Measurements from ENCODE around the gene SNX13.
"Not testable (repeated sequence)": the region's sequence is repeated elsewhere in the genome, so short reads cannot be mapped to it uniquely, and the experiment has no call there.

The SNX13 gene

GRCh38 chr7:17844022-17844421 lies 96.3 kb downstream of the SNX13 start:
- no peak for DNase-seq

GRCh38 chr7:17843041-17843440 lies 97.3 kb downstream of the SNX13 start:
- no peak for DNase-seq

- DNase-seq, result no peak
Measured at GRCh38 chr7:17832820-17833355, 107.4 kb downstream of the SNX13 start.

- no peak for DNase-seq
Measured at GRCh38 chr7:17832242-17832641, 108.1 kb downstream of the SNX13 start.

GRCh38 chr7:17830206-17830605 lies 110.1 kb downstream of the SNX13 start:
- DNase-seq, result no peak

GRCh38 chr7:17829001-17829400 lies 111.3 kb downstream of the SNX13 start:
- no peak for DNase-seq

- DNase-seq, result no peak
Measured at GRCh38 chr7:17822547-17823173, 117.6 kb downstream of the SNX13 start.

GRCh38 chr7:17816903-17817302 lies 123.4 kb downstream of the SNX13 start:
- DNase-seq, result no peak

GRCh38 chr7:17815318-17815717 lies 125.0 kb downstream of the SNX13 start:
- no peak for DNase-seq

GRCh38 chr7:17814058-17814457 lies 126.2 kb downstream of the SNX13 start:
- DNase-seq, result no peak

GRCh38 chr7:17809215-17809614 lies 131.1 kb downstream of the SNX13 start:
- DNase-seq, result not testable (repeated sequence)

- DNase-seq, result no peak
Measured at GRCh38 chr7:17807242-17807641, 133.1 kb downstream of the SNX13 start.

GRCh38 chr7:17806631-17807030 lies 133.7 kb downstream of the SNX13 start:
- DNase-seq, result no peak

- DNase-seq, result no peak
Measured at GRCh38 chr7:17802056-17802455, 138.2 kb downstream of the SNX13 start.

- DNase-seq, result no peak
Measured at GRCh38 chr7:17792075-17792936, 148.0 kb downstream of the SNX13 start.

GRCh38 chr7:17787257-17787656 lies 153.0 kb downstream of the SNX13 start:
- DNase-seq, result no peak

- DNase-seq, result no peak
Measured at GRCh38 chr7:17786314-17786852, 153.9 kb downstream of the SNX13 start.

GRCh38 chr7:17782216-17782549 lies 158.1 kb downstream of the SNX13 start:
- DNase-seq, result no peak

- DNase-seq, result no peak
Measured at GRCh38 chr7:17781491-17782215, 158.6 kb downstream of the SNX13 start.

- DNase-seq, result no peak
Measured at GRCh38 chr7:17779381-17779780, 160.9 kb downstream of the SNX13 start.

GRCh38 chr7:17774716-17775288 lies 165.5 kb downstream of the SNX13 start:
- no peak for DNase-seq

- DNase-seq, result no peak
Measured at GRCh38 chr7:17774248-17774647, 166.0 kb downstream of the SNX13 start.

- no peak for DNase-seq
Measured at GRCh38 chr7:17773289-17773626, 167.0 kb downstream of the SNX13 start.

All from activated CD4-positive, alpha-beta T cell treated with anti-CD3 and anti-CD28 coated beads for 48 hours (primary cell).